SK-N-SH (cell line): ENCODE results near the gene RAD51B. TPM values are rescaled to one million over a fixed set of nuclear protein-coding genes. Genes with fewer than 3 reads are reported as not detected.

Experiments
- CTCF ChIA-PET: fragments of 300-600, 350-600 bp; formaldehyde crosslinking; extraction: SDS; loops from one replicate; lab custom pipeline; 2021; lab: Yijun Ruan, JAX
- POLR2A ChIA-PET: fragments of 350-600 bp; sonication (Branson Sonifier 250); formaldehyde crosslinking; extraction: SDS; loops from one replicate; lab custom pipeline; 2020; ENCODE audit warnings: antibody characterized with exemption, inconsistent platforms; lab: Yijun Ruan, JAX
- DNase-seq: peaks from one replicate; pipeline ENCODE4 v3.0.0; 2012
- H2AFZ ChIP-seq: fragments of 200-600 bp; sonication (generic); 2 replicates; pipeline ENCODE4 v1.8.1; 2016; ENCODE audit warnings: antibody characterized with exemption, mild to moderate bottlenecking, low read depth
- H3F3A ChIP-seq: fragments of 200-600 bp; sonication (generic); replicated peaks from 2 replicates; pipeline ENCODE3; 2016; ENCODE audit warnings: antibody characterized with exemption, mild to moderate bottlenecking; ENCODE audit not compliant: insufficient read depth
- H3K27ac ChIP-seq, 2 experiments: fragments of 200-500 bp in 1 of 2; fragments of 200-600 bp in 1 of 2; sonication (Bioruptor generic) in 1 of 2; sonication (generic), shearing (Covaris generic) in 1 of 2; 2 replicates each; pipeline versions ENCODE4 v1.5.1 to v1.6.1; 2014 to 2016; ENCODE audit warnings: low read depth in 2 of 2, inconsistent platforms in 1 of 2, low read length in 1 of 2, mild to moderate bottlenecking in 1 of 2, mixed read lengths in 1 of 2
- H3K27me3 ChIP-seq: fragments of 200-600 bp; sonication (generic), shearing (Covaris generic); 2 replicates; pipeline ENCODE4 v1.6.1; 2016; ENCODE audit warnings: mixed run types; ENCODE audit not compliant: insufficient read depth
- H3K36me3 ChIP-seq, 2 experiments: fragments of 200-500 bp in 1 of 2; fragments of 200-600 bp in 1 of 2; sonication (Bioruptor generic) in 1 of 2; sonication (generic) in 1 of 2; replicated peaks in 1 of 2; 2 replicates each; pipeline versions ENCODE3 to v1.5.1; 2014 to 2016; ENCODE audit warnings: low read length in 1 of 2, mild to moderate bottlenecking in 1 of 2; ENCODE audit not compliant: insufficient read depth in 2 of 2, control insufficient read depth in 1 of 2
- H3K4me1 ChIP-seq, 2 experiments: fragments of 200-500 bp in 1 of 2; fragments of 200-600 bp in 1 of 2; sonication (Bioruptor generic) in 1 of 2; sonication (generic), shearing (Covaris generic) in 1 of 2; 2 replicates each; pipeline versions ENCODE4 v1.5.1 to v1.6.1; 2014 to 2016; ENCODE audit warnings: low read depth in 1 of 2, low read length in 1 of 2, mixed run types in 1 of 2; ENCODE audit not compliant: insufficient read depth in 2 of 2, control insufficient read depth in 1 of 2
- H3K4me2 ChIP-seq: fragments of 200-600 bp; sonication (generic), shearing (Covaris generic); 2 replicates; pipeline ENCODE4 v1.6.1; 2017; ENCODE audit warnings: mixed run types
- H3K4me3 ChIP-seq, 2 experiments: fragments of 200-500 bp in 1 of 2; fragments of 200-600 bp in 1 of 2; sonication (Bioruptor generic) in 1 of 2; sonication (generic), shearing (Covaris generic) in 1 of 2; 2 replicates each; pipeline versions ENCODE4 v1.5.1 to v1.8.1; 2014 to 2016; ENCODE audit warnings: low read depth in 2 of 2, inconsistent platforms in 1 of 2, low read length in 1 of 2, mild to moderate bottlenecking in 1 of 2, mixed read lengths in 1 of 2, moderate library complexity in 1 of 2
- H3K79me2 ChIP-seq: fragments of 200-600 bp; sonication (generic); 2 replicates; pipeline ENCODE4 v1.8.1; 2017; ENCODE audit warnings: mild to moderate bottlenecking; ENCODE audit not compliant: insufficient read depth
- H3K9ac ChIP-seq: fragments of 200-600 bp; sonication (generic); 2 replicates; pipeline ENCODE4 v1.6.1; 2017; ENCODE audit warnings: mixed run types
- H3K9me2 ChIP-seq: fragments of 200-600 bp; sonication (generic); 2 replicates; pipeline ENCODE4 v1.6.1; 2017; ENCODE audit warnings: mixed run types
- H3K9me3 ChIP-seq: fragments of 200-600 bp; sonication (generic); 2 replicates; pipeline ENCODE4 v1.6.1; 2017; ENCODE audit warnings: mixed run types, mild to moderate bottlenecking, moderate library complexity
- H4K20me1 ChIP-seq: fragments of 200-600 bp; sonication (generic); 2 replicates; pipeline ENCODE4 v1.6.1; 2017; ENCODE audit warnings: mild to moderate bottlenecking, mixed run types; ENCODE audit not compliant: insufficient read depth
- ELF1 ChIP-seq: IDR thresholded peaks from 2 replicates; pipeline ENCODE4 v1.4.0; 2012
- EP300 ChIP-seq, 2 experiments: IDR thresholded peaks; 2 replicates each; pipeline versions ENCODE4 v1.4.0 to v1.6.1; 2012; ENCODE audit warnings: borderline replicate concordance in 1 of 2, low read depth in 1 of 2, low read length in 1 of 2
- FOSL2 ChIP-seq: IDR thresholded peaks from 2 replicates; pipeline ENCODE4 v1.4.0; 2012; ENCODE audit warnings: low read depth, mild to moderate bottlenecking, moderate library complexity, borderline replicate concordance
- FOXJ3 ChIP-seq: sonication (generic); formaldehyde crosslinking; IDR thresholded peaks from 2 replicates; pipeline ENCODE4 v1.5.1; 2020; ENCODE audit warnings: mild to moderate bottlenecking, missing genetic modification reagents
- FOXM1 ChIP-seq: IDR thresholded peaks from 2 replicates; pipeline ENCODE4 v1.4.0; 2012; ENCODE audit warnings: low read depth, mild to moderate bottlenecking
- MXI1 ChIP-seq: IDR thresholded peaks from 2 replicates; pipeline ENCODE4 v1.6.1; 2012; ENCODE audit warnings: mild to moderate bottlenecking, low read depth, low read length, improper control_type of control experiment
- NRF1 ChIP-seq: IDR thresholded peaks from 2 replicates; pipeline ENCODE4 v1.6.1; 2012; ENCODE audit warnings: low read depth, mild to moderate bottlenecking, low read length
- POLR2AphosphoS5 ChIP-seq: IDR thresholded peaks from 2 replicates; pipeline ENCODE4 v1.6.1; 2012; ENCODE audit warnings: low read depth, low read length
- RCOR1 ChIP-seq: fragments of 150-350 bp; IDR thresholded peaks from 2 replicates; pipeline ENCODE4 v1.6.1; 2017; ENCODE audit warnings: antibody characterized with exemption, low read length
- SMC3 ChIP-seq: IDR thresholded peaks from 2 replicates; pipeline ENCODE4 v1.6.1; 2012; ENCODE audit warnings: low read depth, low read length, improper control_type of control experiment
- TAF1 ChIP-seq: IDR thresholded peaks from 2 replicates; pipeline ENCODE4 v1.6.1; 2012; ENCODE audit warnings: low read depth, mild to moderate bottlenecking, low read length, moderate library complexity, borderline replicate concordance
- TCF12 ChIP-seq: IDR thresholded peaks from 2 replicates; pipeline ENCODE4 v1.4.0; 2012
- TEAD4 ChIP-seq: IDR thresholded peaks from 2 replicates; pipeline ENCODE4 v1.4.0; 2012; ENCODE audit warnings: mild to moderate bottlenecking, borderline replicate concordance; ENCODE audit not compliant: insufficient read depth
- WGBS: methylation state at CpG from one replicate; pipeline ENCODE4 v1.1.6; 2017; ENCODE audit warnings: low lambda C conversion rate; 5-methylcytosine and 5-hydroxymethylcytosine counted together
- polyA plus RNA-seq, 3 experiments: library from polyadenylated mRNA; depleted of rRNA; stranded (reverse); fragments of >200 nt; gene quantifications; 2 replicates each; pipeline ENCODE4 v1.2.3, GENCODE V29; 2012
- TF ChIP-seq, protein P1 (sequence below): fragments of 150-350 bp; IDR thresholded peaks from 2 replicates; pipeline ENCODE4 v1.6.1; 2016; ENCODE audit warnings: mild to moderate bottlenecking, low read depth, low read length
- TF ChIP-seq, protein P2 (sequence below): IDR thresholded peaks from 2 replicates; pipeline ENCODE4; 2012
- TF ChIP-seq, protein P3 (sequence below): IDR thresholded peaks from 2 replicates; pipeline ENCODE4 v1.6.1; 2012; ENCODE audit warnings: mild to moderate bottlenecking, low read depth, low read length, moderate library complexity
- TF ChIP-seq, protein P4 (sequence below): IDR thresholded peaks from 2 replicates; pipeline ENCODE4 v1.4.0; 2012; ENCODE audit warnings: low read depth, borderline replicate concordance
- TF ChIP-seq, protein P5 (sequence below): IDR thresholded peaks from 2 replicates; pipeline ENCODE4 v1.4.0; 2012; ENCODE audit warnings: low read depth, borderline replicate concordance
- TF ChIP-seq, protein P6 (sequence below): fragments of 200-600 bp; sonication (generic); IDR thresholded peaks from 2 replicates; pipeline ENCODE4 v1.6.1; 2017; ENCODE audit warnings: antibody characterized with exemption, mild to moderate bottlenecking, moderate library complexity
- TF ChIP-seq, protein P7 (sequence below): fragments of 150-350 bp; IDR thresholded peaks from 2 replicates; pipeline ENCODE4 v1.6.1; 2017; ENCODE audit warnings: antibody characterized with exemption, low read length, low read depth, borderline replicate concordance

The RAD51B gene
- polyA plus RNA-seq, 1 of the 3 experiments (the other 2 are of a cell fraction), result 6.0 TPM

DNA sequence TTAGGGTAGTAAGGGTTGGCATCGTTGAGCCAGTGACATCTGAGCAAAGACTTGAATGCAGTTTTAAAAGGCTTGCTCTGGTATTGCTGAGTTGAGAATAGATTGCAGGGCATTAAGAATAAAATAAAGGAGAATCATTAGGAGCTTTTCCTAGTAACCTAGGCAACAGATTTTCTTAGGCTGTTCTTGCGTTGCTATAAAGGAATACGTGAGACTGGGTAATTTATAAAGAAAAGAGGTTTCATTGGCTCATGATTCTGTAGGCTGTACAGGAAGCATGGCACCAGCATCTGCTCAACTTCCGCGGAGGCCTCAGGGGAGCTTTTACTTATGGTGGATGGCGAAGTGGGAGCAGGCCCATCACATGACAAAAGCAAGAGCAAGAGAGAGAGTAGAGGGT lies 97.4 kb downstream of the RAD51B start:
- H2AFZ ChIP-seq, result no peak overlapping the region
- H3K9ac ChIP-seq, result no peak overlapping the region
- no peaks in the 10 kb centered on the region for H3K9me3 ChIP-seq
- peaks cover 17% of the 10 kb centered on the region for H3F3A ChIP-seq
- H3K36me3 ChIP-seq, result no peaks in the 10 kb centered on the region
- DNase-seq, result no peak
- peaks cover 0 to 13% of the 10 kb centered on the region in 2 experiments; a peak in 1 of 4 replicates for H3K4me1 ChIP-seq
- no peaks in the 10 kb centered on the region for H3K79me2 ChIP-seq
- ChIA-PET POLR2A (no interaction called here), CTCF (interaction anchor here (3.9 kb wide), 1 partner anchor 17 kb away, joined by 14 read pairs; no protein-coding TSS in a partner anchor)
- H4K20me1 ChIP-seq, result no peaks in the 10 kb centered on the region
- 92% methylated on average over 6 of the region's 6 CpGs for WGBS
- H3K27me3 ChIP-seq, result no peaks in the 10 kb centered on the region
- no peak overlapping the region for H3K4me3 ChIP-seq
- H3K9me2 ChIP-seq, result peaks cover 5% of the 10 kb centered on the region; the same call in 1 of the 2 replicates
- H3K4me2 ChIP-seq, result no peak overlapping the region
- no peak overlapping the region for H3K27ac ChIP-seq
- no peak for TF ChIP-seq TCF12
- no peak for TF ChIP-seq EP300 (IDR thresholded peaks at IDR 0.05; ENCODE audit: borderline replicate concordance in 1 of 2, low read depth in 1 of 2, low read length in 1 of 2)
- no peak for TF ChIP-seq TEAD4
- TF ChIP-seq, protein P1, sequence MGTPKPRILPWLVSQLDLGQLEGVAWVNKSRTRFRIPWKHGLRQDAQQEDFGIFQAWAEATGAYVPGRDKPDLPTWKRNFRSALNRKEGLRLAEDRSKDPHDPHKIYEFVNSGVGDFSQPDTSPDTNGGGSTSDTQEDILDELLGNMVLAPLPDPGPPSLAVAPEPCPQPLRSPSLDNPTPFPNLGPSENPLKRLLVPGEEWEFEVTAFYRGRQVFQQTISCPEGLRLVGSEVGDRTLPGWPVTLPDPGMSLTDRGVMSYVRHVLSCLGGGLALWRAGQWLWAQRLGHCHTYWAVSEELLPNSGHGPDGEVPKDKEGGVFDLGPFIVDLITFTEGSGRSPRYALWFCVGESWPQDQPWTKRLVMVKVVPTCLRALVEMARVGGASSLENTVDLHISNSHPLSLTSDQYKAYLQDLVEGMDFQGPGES, result no peak
- TF ChIP-seq FOXM1, result no peak
- TF ChIP-seq RCOR1, result no peak
- TF ChIP-seq NRF1, result no peak
- no peak for TF ChIP-seq ELF1
- TF ChIP-seq, protein P2, sequence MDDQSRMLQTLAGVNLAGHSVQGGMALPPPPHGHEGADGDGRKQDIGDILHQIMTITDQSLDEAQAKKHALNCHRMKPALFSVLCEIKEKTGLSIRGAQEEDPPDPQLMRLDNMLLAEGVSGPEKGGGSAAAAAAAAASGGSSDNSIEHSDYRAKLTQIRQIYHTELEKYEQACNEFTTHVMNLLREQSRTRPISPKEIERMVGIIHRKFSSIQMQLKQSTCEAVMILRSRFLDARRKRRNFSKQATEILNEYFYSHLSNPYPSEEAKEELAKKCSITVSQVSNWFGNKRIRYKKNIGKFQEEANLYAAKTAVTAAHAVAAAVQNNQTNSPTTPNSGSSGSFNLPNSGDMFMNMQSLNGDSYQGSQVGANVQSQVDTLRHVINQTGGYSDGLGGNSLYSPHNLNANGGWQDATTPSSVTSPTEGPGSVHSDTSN, result no peak
- TF ChIP-seq, protein P3, sequence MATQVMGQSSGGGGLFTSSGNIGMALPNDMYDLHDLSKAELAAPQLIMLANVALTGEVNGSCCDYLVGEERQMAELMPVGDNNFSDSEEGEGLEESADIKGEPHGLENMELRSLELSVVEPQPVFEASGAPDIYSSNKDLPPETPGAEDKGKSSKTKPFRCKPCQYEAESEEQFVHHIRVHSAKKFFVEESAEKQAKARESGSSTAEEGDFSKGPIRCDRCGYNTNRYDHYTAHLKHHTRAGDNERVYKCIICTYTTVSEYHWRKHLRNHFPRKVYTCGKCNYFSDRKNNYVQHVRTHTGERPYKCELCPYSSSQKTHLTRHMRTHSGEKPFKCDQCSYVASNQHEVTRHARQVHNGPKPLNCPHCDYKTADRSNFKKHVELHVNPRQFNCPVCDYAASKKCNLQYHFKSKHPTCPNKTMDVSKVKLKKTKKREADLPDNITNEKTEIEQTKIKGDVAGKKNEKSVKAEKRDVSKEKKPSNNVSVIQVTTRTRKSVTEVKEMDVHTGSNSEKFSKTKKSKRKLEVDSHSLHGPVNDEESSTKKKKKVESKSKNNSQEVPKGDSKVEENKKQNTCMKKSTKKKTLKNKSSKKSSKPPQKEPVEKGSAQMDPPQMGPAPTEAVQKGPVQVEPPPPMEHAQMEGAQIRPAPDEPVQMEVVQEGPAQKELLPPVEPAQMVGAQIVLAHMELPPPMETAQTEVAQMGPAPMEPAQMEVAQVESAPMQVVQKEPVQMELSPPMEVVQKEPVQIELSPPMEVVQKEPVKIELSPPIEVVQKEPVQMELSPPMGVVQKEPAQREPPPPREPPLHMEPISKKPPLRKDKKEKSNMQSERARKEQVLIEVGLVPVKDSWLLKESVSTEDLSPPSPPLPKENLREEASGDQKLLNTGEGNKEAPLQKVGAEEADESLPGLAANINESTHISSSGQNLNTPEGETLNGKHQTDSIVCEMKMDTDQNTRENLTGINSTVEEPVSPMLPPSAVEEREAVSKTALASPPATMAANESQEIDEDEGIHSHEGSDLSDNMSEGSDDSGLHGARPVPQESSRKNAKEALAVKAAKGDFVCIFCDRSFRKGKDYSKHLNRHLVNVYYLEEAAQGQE, result no peak
- no peak for TF ChIP-seq FOSL2
- no peak for TF ChIP-seq TAF1
- TF ChIP-seq, protein P4, sequence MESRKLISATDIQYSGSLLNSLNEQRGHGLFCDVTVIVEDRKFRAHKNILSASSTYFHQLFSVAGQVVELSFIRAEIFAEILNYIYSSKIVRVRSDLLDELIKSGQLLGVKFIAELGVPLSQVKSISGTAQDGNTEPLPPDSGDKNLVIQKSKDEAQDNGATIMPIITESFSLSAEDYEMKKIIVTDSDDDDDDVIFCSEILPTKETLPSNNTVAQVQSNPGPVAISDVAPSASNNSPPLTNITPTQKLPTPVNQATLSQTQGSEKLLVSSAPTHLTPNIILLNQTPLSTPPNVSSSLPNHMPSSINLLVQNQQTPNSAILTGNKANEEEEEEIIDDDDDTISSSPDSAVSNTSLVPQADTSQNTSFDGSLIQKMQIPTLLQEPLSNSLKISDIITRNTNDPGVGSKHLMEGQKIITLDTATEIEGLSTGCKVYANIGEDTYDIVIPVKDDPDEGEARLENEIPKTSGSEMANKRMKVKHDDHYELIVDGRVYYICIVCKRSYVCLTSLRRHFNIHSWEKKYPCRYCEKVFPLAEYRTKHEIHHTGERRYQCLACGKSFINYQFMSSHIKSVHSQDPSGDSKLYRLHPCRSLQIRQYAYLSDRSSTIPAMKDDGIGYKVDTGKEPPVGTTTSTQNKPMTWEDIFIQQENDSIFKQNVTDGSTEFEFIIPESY, result no peak
- no peak for TF ChIP-seq POLR2AphosphoS5
- no peak for TF ChIP-seq MXI1
- TF ChIP-seq SMC3, result no peak
- no peak for TF ChIP-seq FOXJ3 (CRISPR knock-in tag)
- TF ChIP-seq, protein P5, sequence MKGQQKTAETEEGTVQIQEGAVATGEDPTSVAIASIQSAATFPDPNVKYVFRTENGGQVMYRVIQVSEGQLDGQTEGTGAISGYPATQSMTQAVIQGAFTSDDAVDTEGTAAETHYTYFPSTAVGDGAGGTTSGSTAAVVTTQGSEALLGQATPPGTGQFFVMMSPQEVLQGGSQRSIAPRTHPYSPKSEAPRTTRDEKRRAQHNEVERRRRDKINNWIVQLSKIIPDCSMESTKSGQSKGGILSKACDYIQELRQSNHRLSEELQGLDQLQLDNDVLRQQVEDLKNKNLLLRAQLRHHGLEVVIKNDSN, result no peak
- TF ChIP-seq, protein P6, sequence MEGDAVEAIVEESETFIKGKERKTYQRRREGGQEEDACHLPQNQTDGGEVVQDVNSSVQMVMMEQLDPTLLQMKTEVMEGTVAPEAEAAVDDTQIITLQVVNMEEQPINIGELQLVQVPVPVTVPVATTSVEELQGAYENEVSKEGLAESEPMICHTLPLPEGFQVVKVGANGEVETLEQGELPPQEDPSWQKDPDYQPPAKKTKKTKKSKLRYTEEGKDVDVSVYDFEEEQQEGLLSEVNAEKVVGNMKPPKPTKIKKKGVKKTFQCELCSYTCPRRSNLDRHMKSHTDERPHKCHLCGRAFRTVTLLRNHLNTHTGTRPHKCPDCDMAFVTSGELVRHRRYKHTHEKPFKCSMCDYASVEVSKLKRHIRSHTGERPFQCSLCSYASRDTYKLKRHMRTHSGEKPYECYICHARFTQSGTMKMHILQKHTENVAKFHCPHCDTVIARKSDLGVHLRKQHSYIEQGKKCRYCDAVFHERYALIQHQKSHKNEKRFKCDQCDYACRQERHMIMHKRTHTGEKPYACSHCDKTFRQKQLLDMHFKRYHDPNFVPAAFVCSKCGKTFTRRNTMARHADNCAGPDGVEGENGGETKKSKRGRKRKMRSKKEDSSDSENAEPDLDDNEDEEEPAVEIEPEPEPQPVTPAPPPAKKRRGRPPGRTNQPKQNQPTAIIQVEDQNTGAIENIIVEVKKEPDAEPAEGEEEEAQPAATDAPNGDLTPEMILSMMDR, result no peak
- TF ChIP-seq, protein P7, sequence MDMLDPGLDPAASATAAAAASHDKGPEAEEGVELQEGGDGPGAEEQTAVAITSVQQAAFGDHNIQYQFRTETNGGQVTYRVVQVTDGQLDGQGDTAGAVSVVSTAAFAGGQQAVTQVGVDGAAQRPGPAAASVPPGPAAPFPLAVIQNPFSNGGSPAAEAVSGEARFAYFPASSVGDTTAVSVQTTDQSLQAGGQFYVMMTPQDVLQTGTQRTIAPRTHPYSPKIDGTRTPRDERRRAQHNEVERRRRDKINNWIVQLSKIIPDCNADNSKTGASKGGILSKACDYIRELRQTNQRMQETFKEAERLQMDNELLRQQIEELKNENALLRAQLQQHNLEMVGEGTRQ, result no peak
